Neural progenitor cell (in vitro differentiated cells): ENCODE data around the gene RNF126.

Experiments
- CTCF ChIP-seq: fragments of 200-600 bp; sonication (generic); IDR thresholded peaks from 2 replicates; pipeline ENCODE4 v1.5.1; 2017; ENCODE audit warnings: antibody characterized with exemption, mild to moderate bottlenecking
- EZH2phosphoT487 ChIP-seq: fragments of 200-600 bp; sonication (generic); IDR thresholded peaks from 2 replicates; pipeline ENCODE4 v1.6.1; 2017; ENCODE audit warnings: antibody characterized with exemption

- no peak for TF ChIP-seq CTCF
- no peak for TF ChIP-seq EZH2phosphoT487
Measured at GRCh38 chr19:616747-617526, 46.1 kb downstream of the RNF126 start.
